ENCODE results near the gene FAM171A1. TPM values are rescaled to one million over a fixed set of nuclear protein-coding genes. Genes with fewer than 3 reads are reported as not detected.

The FAM171A1 gene
- total RNA-seq, 2 experiments from 2014 or later, result 4.8 to 5.2 TPM

DNA sequence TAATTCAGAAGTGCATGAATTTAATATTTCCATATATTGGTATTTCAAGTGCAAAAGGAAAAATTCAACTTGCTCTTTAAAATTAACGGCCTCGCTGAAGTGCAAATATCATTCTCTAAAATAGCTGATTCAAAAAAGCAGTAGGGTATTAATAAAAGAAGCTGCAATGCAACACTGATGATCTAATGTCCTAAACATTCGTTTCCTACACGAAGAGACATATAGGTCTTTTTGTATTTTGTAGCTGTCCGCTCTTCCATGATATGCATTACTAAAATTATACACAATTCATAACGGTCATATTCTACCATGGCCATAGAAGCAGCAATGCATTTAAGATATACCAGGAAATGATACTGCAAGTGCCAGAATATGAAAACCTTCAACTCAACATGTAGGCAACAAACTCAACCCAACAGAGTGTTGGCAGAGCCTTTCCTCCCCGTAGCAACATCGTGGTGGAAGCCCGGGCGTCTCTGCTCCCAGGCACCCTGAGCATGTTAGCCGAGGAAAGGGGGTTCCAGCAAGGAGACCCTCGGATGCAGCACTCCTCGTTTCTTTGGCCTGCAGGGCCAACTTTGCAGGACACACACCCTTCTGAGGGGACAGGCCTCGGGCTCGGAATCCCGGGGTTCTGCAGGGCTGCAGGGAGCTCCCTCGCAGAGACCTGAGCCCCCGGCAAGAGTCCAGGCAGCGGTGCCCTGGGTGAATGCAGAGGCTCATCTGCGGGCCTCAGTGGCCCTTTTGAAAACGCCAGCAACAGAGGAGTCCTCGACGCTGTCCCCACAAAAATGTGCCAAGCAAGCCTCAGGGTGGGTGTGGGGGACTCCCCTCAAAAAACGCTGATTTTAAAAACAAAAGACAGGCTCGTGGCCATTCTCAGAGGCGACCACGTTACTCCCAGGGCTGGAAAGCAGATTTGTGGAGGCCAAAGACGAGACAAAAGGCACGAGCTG, 1.6 kb downstream of the FAM171A1 start:
- CTCF ChIA-PET, result interaction anchor here (0.8 to 1.4 kb wide), 4 partner anchors 17 to 184 kb away, joined by 3 to 4 read pairs (median 4); no protein-coding TSS in a partner anchor
- Mint-ChIP-seq H3K4me3 (peak overlapping the region; percentile 70), H3K27ac (no peak overlapping the region), H3K9me3 (no peaks in the 10 kb centered on the region), H3K27me3 (ENCODE audit: low read depth) (peaks cover 3% of the 10 kb centered on the region), H3K36me3 (ENCODE audit: low read depth) (no peaks in the 10 kb centered on the region), H3K4me1 (ENCODE audit: low read depth) (peaks cover 8% of the 10 kb centered on the region)
- intact Hi-C loops (cut with micrococcal nuclease), result loop anchor here (5.0 kb wide), 1 partner anchor 117 kb away; no protein-coding TSS in a partner anchor
- DNase-seq, result no peak

- H3K9me3 Mint-ChIP-seq, result no peaks in the 10 kb centered on the region
- intact Hi-C loops (cut with micrococcal nuclease), result no loop called here
- CTCF ChIA-PET, result interaction anchor here (1.0 kb wide), 1 partner anchor 183 kb away, joined by 3 read pairs; no protein-coding TSS in a partner anchor
- H3K4me1 Mint-ChIP-seq (ENCODE audit: low read depth), result peaks cover 6% of the 10 kb centered on the region
- H3K4me3 Mint-ChIP-seq, result no peak overlapping the region
- H3K36me3 Mint-ChIP-seq (ENCODE audit: low read depth), result no peaks in the 10 kb centered on the region
- peaks cover 7% of the 10 kb centered on the region for H3K27me3 Mint-ChIP-seq (ENCODE audit: low read depth)
- no peak for DNase-seq
- H3K27ac Mint-ChIP-seq, result no peak overlapping the region
Measured at GRCh38 chr10:15368101-15368855, 2.8 kb downstream of the FAM171A1 start.

DNA sequence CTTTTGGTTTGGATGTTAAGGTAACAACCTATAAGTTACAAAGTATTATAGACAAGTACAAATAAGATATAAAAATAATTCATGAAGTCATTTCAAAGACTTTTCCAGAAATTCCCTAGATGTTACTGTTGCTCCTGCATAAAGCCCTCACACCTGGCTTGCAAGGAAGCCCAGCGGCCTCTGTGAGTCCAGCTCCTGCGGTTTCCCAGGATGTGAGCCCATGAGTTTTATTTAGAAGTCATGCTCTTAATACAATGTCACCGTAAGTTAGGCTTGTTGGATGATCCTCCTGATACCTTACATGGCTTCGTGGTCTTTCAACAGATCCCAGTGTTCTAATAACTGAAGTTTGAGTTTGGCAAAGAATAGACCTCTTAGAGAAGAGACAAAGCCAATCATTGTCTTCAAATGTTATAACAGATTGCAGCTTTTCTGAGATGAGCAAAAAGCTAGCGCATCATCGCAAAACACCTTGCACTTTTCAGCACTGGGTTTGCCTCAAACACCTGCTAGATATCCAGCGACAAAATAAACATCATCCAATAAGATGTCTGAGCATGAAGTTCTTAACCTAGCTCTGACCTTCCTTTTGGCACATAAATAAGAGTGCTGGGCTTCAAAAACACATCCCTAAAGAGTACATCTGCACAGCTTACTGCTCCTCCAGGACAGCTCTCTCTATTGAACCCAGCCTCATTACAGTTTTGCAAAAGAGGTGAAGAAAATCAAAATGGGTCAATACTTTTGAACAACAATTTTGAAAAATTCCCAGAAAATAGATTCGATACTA, 3.6 kb downstream of the FAM171A1 start:
- H3K27me3 Mint-ChIP-seq (ENCODE audit: low read depth), result peaks cover 8% of the 10 kb centered on the region

DNA sequence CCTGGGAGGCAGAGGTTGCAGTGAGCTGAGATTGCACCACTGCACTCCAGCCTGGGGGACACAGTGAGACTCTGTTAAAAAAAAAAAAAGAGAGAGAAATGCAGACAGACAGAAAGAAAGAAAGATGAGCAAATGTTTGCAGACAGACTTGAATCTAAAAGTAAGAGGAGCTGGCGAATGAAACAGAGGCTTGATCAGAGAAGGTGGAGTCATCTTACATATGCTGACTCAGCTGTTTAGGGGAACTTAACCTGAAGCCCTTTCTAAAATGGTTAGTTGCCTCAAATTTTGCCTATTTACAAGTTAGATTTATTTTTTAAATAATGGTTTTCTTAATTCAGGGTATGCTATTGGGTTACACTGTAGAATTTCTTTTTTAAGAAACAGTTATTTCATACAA, 5.4 kb downstream of the FAM171A1 start:
- peaks cover 6% of the 10 kb centered on the region for H3K4me1 Mint-ChIP-seq (ENCODE audit: low read depth)
- H3K27me3 Mint-ChIP-seq (ENCODE audit: low read depth), result peaks cover 8% of the 10 kb centered on the region
- H3K36me3 Mint-ChIP-seq (ENCODE audit: low read depth), result no peaks in the 10 kb centered on the region
- DNase-seq, result no peak
- no peaks in the 10 kb centered on the region for H3K9me3 Mint-ChIP-seq
- CTCF ChIA-PET, result interaction anchor here (0.5 kb wide), 1 partner anchor 394 kb away, joined by 3 read pairs; no protein-coding TSS in a partner anchor
- no peak overlapping the region for H3K4me3 Mint-ChIP-seq
- intact Hi-C loops (cut with micrococcal nuclease), result no loop called here
- H3K27ac Mint-ChIP-seq, result no peak overlapping the region

More for the DNA sequence above, 3.6 kb downstream of the FAM171A1 start:
- Mint-ChIP-seq H3K9me3 (no peaks in the 10 kb centered on the region), H3K4me3 (no peak overlapping the region), H3K36me3 (ENCODE audit: low read depth) (no peaks in the 10 kb centered on the region), H3K27ac (no peak overlapping the region), H3K4me1 (ENCODE audit: low read depth) (peaks cover 6% of the 10 kb centered on the region)
- no peak for DNase-seq
- intact Hi-C loops (cut with micrococcal nuclease), result no loop called here
- CTCF ChIA-PET, result interaction anchor here (1.1 kb wide), 1 partner anchor 194 kb away, joined by 3 read pairs; no protein-coding TSS in a partner anchor

DNA sequence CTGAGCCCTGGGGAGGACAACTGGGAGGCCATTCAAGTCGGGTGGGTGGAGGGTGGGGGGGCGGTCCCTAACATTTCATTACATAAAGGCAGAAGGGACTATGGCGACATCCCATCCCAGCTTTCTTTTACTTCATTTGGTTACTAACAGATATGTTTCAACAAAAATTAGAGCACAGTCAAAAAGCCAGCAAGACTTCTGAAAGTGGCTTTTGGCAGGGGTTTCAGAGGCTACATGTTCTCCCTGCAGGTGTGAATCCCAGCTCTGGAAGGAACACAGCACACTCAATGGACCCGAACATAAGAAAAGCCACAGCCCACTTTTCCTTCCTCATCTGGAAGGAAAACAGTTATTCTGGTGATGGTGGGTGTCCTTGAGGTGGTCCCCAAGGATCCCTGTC, 7.1 kb downstream of the FAM171A1 start:
- CTCF ChIA-PET, result no interaction called here
- intact Hi-C loops (cut with micrococcal nuclease), result no loop called here
- no peak overlapping the region for H3K27ac Mint-ChIP-seq
- peaks cover 5% of the 10 kb centered on the region for H3K27me3 Mint-ChIP-seq (ENCODE audit: low read depth)
- H3K4me1 Mint-ChIP-seq (ENCODE audit: low read depth), result no peaks in the 10 kb centered on the region
- no peak for DNase-seq
- H3K4me3 Mint-ChIP-seq, result no peak overlapping the region
- no peaks in the 10 kb centered on the region for H3K9me3 Mint-ChIP-seq
- H3K36me3 Mint-ChIP-seq (ENCODE audit: low read depth), result no peaks in the 10 kb centered on the region

GRCh38 chr10:15363031-15363430, 8.1 kb downstream of the FAM171A1 start:
- intact Hi-C loops (cut with micrococcal nuclease), result no loop called here
- no peak for DNase-seq
- CTCF ChIA-PET, result no interaction called here
- H3K9me3 Mint-ChIP-seq, result no peaks in the 10 kb centered on the region
- no peak overlapping the region for H3K27ac Mint-ChIP-seq
- no peaks in the 10 kb centered on the region for H3K36me3 Mint-ChIP-seq (ENCODE audit: low read depth)
- no peak overlapping the region for H3K4me3 Mint-ChIP-seq
- H3K27me3 Mint-ChIP-seq (ENCODE audit: low read depth), result peaks cover 5% of the 10 kb centered on the region
- no peaks in the 10 kb centered on the region for H3K4me1 Mint-ChIP-seq (ENCODE audit: low read depth)

- DNase-seq, result no peak
- Mint-ChIP-seq H3K36me3 (ENCODE audit: low read depth) (no peaks in the 10 kb centered on the region), H3K4me3 (no peak overlapping the region), H3K4me1 (ENCODE audit: low read depth) (no peaks in the 10 kb centered on the region), H3K27me3 (ENCODE audit: low read depth) (peaks cover 5% of the 10 kb centered on the region), H3K27ac (no peak overlapping the region), H3K9me3 (no peaks in the 10 kb centered on the region)
- CTCF ChIA-PET, result no interaction called here
- intact Hi-C loops (cut with micrococcal nuclease), result no loop called here
Measured at GRCh38 chr10:15361131-15361530, 10.0 kb downstream of the FAM171A1 start.

- H3K4me3 Mint-ChIP-seq, result no peak overlapping the region
- CTCF ChIA-PET, result no interaction called here
- no peaks in the 10 kb centered on the region for H3K4me1 Mint-ChIP-seq (ENCODE audit: low read depth)
- H3K36me3 Mint-ChIP-seq (ENCODE audit: low read depth), result no peaks in the 10 kb centered on the region
- intact Hi-C loops (cut with micrococcal nuclease), result no loop called here
- H3K27me3 Mint-ChIP-seq (ENCODE audit: low read depth), result peaks cover 5% of the 10 kb centered on the region
- no peak for DNase-seq
- no peak overlapping the region for H3K27ac Mint-ChIP-seq
- no peaks in the 10 kb centered on the region for H3K9me3 Mint-ChIP-seq
Measured at GRCh38 chr10:15360566-15360965, 10.5 kb downstream of the FAM171A1 start.

- intact Hi-C loops (cut with micrococcal nuclease), result no loop called here
Measured at GRCh38 chr10:15353471-15354017, 17.5 kb downstream of the FAM171A1 start.

DNA sequence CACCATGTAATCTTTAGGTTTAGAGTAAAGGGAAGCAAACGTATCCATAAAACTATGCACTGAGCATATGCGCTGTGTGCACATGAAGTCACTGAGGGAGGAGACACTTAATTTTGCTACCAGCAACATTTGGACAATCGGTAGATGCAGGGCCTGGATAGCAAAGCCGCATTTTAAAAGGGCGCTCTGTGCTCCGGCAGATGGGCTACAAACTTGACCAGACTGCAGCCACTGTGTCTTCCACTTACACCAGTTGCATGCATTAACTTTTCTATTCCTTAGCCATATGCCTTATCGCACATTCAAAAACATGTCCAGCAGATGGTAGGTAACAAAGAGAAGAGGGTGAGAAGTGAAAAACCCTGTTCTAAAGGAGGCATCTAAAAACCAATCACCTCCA, 18.3 kb downstream of the FAM171A1 start:
- Mint-ChIP-seq H3K27me3 (ENCODE audit: low read depth) (peaks cover 13% of the 10 kb centered on the region), H3K4me3 (no peak overlapping the region), H3K9me3 (no peaks in the 10 kb centered on the region), H3K27ac (no peak overlapping the region), H3K36me3 (ENCODE audit: low read depth) (no peaks in the 10 kb centered on the region), H3K4me1 (ENCODE audit: low read depth) (peaks cover 3% of the 10 kb centered on the region)
- intact Hi-C loops (cut with micrococcal nuclease), result no loop called here
- DNase-seq, result no peak
- CTCF ChIA-PET, result no interaction called here

More at GRCh38 chr10:15353471-15354017, 17.5 kb downstream of the FAM171A1 start:
- Mint-ChIP-seq H3K4me1 (ENCODE audit: low read depth) (peaks cover 3% of the 10 kb centered on the region), H3K36me3 (ENCODE audit: low read depth) (no peaks in the 10 kb centered on the region), H3K9me3 (no peaks in the 10 kb centered on the region), H3K4me3 (no peak overlapping the region), H3K27ac (no peak overlapping the region), H3K27me3 (ENCODE audit: low read depth) (peaks cover 13% of the 10 kb centered on the region)
- CTCF ChIA-PET, result no interaction called here
- no peak for DNase-seq

DNA sequence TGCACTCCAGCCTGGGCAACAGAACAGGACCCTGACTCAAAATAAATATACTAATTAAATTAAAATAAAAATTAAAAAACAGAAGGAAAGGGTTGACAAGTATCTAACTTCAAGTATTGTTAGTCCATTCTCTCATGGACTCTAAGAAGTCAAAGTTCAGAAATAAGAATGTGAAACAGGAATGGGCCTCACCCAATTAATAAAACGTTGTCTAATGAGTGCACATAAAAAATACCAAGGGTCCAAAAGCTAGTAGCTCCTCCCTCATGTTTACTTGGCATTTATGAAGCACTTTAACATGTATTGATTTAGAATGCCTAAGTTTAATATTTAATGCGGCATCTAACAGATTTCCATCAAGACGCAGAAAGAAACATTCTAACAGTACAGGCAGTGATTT, 18.9 kb downstream of the FAM171A1 start:
- CTCF ChIA-PET, result interaction anchor here (0.5 kb wide), 1 partner anchor 227 kb away, joined by 3 read pairs; no protein-coding TSS in a partner anchor
- H3K4me3 Mint-ChIP-seq, result no peak overlapping the region
- peaks cover 3% of the 10 kb centered on the region for H3K4me1 Mint-ChIP-seq (ENCODE audit: low read depth)
- peaks cover 13% of the 10 kb centered on the region for H3K27me3 Mint-ChIP-seq (ENCODE audit: low read depth)
- no peak overlapping the region for H3K27ac Mint-ChIP-seq
- intact Hi-C loops (cut with micrococcal nuclease), result no loop called here
- H3K9me3 Mint-ChIP-seq, result no peaks in the 10 kb centered on the region
- no peak for DNase-seq
- H3K36me3 Mint-ChIP-seq (ENCODE audit: low read depth), result no peaks in the 10 kb centered on the region
